T47D (cell line): ENCODE results near the gene FAM20C.

ENCODE experiments used
- DNase-seq, 2 experiments: peaks; one replicate each; pipeline versions ENCODE4 v3.0.0 to v3.0.0-alpha.2; 2011 to 2012; ENCODE audit warnings: low read depth in 1 of 2, low spot score in 1 of 2
- JUND ChIP-seq: IDR thresholded peaks from 2 replicates; pipeline ENCODE4 v1.6.1; 2012; ENCODE audit warnings: low read depth
- in situ Hi-C: cut with HindIII; loops from 2 replicates; pipeline ENCODE4 v1.10.0; 2016; ENCODE audit warnings: low sequenced_read_pairs, low pct_unique_long_range_greater_than_20kb

The FAM20C gene

DNA sequence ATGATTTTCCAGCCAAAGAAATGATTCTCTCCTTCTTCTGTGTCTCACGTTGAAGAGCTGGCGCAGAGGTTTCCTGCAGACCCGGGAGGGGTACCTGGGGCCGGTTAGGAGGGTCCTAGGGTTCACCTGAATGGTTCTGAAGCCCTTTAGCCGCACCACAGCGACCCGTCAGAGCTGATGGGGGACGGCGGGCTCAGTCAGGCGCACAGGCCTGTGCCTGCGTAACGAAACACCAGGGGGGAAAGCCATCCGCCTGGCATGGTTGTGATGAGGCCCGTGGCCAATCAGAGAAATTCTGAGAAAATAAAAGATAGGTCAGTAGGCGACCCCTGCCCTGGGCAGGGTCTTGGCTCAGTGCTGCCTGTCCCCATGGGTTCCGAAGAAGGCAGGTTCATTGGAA lies 35.6 kb downstream of the FAM20C start:
- in situ Hi-C loops: no loop called here
- no peak for TF ChIP-seq JUND
- DNase-seq: no peak

DNA sequence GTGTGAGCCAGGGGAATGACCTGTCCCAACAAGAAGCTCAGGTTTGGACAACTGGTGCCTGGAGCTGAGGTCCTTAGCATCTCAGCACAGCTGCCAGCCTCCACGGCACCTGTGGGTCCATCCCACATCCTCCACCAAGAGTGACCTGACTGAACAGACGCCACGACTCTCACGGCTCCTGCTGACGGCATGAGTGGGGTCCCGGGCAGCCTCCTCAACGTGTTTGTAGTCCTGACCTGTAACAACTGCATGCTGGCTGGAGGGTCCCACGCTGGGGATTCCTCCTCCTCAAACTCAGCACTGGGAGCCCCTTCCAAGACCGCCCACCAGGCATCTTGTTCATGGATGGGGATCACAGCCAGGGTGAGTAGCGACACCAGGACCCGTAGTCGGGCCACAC lies 36.2 kb downstream of the FAM20C start:
- no peak for TF ChIP-seq JUND
- DNase-seq: no peak
- in situ Hi-C loops: no loop called here

DNA sequence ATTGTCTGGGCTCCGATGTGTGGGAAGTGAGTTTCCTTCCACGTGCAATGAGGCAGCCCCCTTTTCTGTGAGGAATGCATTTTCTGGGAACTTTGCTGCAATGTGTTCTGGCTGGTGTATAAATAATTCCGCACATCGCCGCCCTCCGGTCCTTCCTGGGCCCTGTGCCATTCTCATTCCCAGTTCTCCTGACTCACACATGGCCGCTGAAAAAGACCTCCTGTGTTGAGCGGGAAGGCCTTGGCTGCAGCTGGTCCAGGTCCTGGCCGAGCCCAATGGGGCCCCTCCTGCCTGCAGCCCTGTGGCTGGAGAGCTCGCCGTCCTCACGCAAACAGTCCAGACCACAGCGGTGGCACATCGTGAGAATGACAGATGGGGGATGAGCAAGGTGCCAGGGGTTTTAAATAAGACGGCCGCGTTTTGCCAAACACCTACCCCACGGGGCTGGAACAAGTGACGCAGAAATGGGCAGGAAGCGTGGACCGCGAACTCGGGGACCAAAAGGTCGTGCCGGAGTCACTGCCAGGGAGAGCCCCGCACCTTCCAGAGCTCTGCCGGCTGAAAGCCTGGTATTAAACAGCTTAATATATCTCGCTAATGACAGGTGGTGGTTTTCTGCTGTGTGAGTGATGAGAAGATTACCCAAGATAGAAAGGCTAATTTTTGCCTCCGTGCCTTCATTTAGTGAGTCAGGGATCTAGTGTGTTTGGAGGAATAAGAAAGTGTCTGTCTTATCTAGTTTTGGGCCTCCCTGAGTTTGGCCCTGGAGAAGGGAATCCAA lies 37.0 kb downstream of the FAM20C start:
- in situ Hi-C loops: no loop called here
- no peak for DNase-seq
- no peak for TF ChIP-seq JUND

DNA sequence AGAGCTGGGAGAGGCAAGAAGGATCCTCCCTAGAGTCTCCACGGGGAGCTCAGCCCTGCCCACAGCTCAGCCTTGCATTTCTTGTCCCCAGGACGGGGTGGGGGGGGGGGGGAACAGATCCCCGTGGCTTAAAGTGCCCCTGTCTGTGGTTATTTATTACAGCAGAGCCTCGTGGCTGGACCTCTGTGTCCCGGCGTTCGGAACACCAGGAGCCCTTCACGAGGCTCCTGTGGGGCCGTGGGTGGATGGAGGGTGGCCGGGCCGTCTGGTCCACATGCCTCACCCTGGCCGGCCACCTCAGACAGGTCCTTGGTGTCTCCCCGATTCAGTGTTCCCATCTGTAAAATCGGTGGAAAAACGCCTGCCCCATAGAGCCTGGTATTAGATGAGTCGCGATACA lies 37.9 kb downstream of the FAM20C start:
- in situ Hi-C loops: no loop called here
- no peak for TF ChIP-seq JUND

DNA sequence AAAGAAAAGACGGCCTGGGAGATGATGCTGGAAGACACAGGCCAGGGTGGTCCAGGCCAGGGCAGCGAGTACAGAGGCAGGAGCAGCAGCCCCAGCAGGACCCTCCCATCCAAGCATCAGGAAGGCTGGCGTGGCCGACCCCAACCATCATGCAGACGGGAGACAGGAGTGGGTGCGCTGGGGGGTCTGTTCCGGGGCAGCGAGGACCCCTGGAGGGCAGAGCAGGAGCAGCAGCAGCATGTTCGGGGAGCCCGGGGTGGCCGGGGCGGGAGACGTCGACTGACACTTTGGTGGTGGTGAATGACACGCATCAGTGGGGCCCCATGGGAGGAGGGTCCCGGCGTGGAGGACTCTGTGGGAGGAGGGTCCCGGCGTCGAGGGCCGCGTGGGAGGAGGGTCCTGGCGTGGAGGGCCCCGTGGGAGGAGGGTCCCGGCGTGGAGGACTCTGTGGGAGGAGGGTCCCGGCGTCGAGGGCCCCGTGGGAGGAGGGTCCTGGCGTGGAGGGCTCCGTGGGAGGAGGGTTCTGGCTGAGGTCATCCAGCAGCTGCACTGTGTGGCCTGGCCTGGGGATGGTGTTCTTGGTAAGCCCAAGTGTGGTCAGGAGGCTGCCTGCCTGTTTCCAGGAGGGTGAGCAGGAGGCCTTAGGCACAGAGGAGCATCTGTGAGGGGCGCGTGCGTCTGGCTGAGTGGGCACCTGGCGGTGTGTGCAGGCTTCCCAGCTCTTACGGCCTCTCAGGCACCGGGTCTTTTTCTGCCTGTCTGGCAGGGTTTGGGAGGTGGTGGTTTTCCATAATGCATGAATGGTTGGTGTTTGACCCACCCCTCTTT lies 38.9 kb downstream of the FAM20C start:
- in situ Hi-C loops: no loop called here
- DNase-seq: no peak
- TF ChIP-seq JUND: no peak

More for the DNA sequence above, 37.9 kb downstream of the FAM20C start:
- DNase-seq: no peak

DNA sequence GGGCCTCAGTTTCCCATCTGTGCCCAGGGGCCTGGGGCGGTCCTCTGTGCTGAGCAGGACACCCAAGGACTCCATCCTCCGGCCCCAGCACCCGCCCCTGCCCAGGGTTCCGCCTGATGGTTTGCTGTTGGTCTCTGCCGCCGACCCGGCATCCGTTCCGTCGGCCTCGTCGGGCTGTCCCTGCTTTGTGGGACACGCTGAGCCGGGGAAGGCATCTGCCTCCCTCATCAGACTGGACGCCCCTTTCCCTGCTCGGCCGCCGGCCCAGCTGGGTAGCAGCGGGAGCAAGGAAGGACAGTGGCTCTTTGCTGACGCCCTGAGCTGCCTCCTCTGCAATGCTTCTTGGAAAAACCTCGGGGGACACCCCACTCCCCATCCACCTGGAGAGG lies 39.5 kb downstream of the FAM20C start:
- no peak for DNase-seq
- in situ Hi-C loops: no loop called here
- TF ChIP-seq JUND: no peak

DNA sequence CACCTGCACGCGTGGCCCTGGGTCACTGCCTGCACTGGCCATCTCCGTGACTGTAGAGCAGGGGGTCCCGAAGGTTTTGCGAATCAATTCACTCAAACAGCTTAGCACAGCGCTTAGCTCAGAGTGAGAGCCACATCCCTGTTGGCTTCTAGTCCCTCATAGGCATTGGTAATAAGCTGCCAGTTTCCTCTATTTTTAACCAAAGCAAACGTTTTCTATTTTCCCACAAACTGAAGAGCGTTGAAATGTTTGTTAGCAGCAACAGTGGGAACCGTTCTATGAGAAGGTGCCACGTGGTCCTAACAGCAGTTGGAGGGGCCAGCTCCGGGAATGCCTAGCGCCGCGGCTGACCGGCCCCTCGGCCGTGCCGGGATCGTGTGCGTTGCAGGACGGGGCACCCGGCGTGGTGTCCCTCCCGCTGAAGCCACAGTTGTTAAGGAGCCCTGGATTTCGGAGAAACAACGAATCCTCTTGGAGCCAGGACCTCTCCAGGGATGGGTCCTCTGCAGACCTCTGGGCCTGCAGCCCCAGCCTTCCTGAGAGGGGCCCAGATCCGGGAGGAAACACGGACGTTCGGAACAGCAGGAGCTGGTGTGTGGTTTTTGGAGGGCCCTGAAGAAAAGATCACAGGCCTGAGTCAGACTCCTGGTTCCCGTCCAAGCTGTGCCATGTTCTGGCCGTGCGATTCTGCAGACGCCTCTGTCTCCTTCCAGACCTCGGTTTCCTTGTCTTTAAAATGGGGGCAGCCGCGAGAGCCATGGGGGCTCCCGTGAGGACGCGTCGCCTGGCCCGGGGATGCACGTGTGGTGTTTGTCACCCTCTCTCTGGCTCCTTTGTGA lies 40.3 kb downstream of the FAM20C start:
- no peak for TF ChIP-seq JUND
- in situ Hi-C loops: no loop called here
- DNase-seq: no peak

DNA sequence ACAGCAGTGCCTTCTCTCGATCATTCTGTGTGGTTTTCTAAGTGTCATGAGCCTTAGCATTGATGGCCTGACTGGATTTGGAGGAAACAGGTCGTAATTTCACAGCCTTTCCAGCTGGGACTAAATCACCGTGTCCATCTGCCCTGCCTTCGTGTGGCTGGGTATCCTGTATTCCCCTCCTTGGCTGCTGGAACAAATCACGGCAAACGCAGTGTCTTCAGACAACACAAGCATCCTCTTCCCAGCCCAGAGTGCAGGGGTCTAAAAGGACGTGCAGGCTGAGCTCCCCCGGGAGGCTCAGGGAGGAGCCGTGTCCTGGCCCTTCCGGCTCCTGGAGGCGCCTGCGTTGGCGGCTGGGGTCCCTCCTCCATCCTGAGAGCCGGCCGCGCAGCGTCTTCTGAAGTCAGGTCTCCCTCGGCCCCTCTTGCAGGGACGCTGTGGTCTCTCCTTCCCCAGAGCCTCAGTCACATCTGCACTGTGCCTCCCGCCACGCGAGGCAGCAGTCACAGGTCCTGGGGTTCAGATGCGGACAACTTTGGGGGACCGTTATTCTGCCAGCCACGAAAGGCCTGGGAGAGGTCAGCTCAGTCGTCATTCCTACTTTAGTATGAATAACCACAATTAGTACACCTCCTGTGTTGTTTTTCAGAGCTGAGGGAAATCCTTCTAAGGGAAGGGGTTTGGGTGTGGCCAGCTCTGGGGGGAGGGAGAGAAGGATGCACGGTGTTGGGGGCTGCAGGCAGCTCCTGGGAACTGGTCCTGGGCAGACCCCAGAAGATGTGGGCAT lies 41.1 kb downstream of the FAM20C start:
- no peak for DNase-seq
- in situ Hi-C loops: no loop called here
- TF ChIP-seq JUND: no peak

DNA sequence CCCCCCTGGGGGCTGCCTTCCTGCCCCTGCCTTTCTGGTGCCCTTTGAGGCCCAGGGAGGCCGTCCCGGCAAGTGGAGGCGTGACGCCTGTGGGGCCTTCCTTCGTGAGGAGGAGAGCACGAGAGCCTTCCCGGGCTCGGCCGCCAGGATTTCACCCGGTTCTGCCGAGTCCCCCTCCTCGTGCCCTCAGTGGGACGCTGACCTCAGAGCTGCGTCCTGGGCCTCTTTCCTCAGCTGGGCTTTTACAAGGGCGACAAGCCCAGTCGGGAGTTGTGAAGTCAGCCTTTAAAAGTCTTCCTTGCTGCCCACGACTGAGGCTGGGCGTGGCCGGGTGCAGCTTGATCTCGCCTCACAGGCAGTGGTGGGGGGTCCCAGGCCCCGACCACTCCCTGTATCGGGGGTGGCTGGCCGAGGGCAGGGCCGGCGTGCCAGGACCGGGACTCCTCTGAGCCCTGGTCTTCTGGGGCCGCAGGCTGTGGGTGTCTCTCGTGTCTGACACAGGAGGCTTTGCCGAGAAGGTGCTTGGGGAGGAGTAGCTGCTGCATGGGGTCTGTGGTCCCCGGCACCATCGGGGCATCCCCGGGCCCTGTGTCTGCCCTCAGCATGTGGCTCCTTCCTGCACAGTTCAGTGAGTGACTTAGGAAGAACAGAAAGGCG lies 41.8 kb downstream of the FAM20C start:
- peak; percentile 58 to 60 for DNase-seq
- TF ChIP-seq JUND: no peak
- in situ Hi-C loops: no loop called here

DNA sequence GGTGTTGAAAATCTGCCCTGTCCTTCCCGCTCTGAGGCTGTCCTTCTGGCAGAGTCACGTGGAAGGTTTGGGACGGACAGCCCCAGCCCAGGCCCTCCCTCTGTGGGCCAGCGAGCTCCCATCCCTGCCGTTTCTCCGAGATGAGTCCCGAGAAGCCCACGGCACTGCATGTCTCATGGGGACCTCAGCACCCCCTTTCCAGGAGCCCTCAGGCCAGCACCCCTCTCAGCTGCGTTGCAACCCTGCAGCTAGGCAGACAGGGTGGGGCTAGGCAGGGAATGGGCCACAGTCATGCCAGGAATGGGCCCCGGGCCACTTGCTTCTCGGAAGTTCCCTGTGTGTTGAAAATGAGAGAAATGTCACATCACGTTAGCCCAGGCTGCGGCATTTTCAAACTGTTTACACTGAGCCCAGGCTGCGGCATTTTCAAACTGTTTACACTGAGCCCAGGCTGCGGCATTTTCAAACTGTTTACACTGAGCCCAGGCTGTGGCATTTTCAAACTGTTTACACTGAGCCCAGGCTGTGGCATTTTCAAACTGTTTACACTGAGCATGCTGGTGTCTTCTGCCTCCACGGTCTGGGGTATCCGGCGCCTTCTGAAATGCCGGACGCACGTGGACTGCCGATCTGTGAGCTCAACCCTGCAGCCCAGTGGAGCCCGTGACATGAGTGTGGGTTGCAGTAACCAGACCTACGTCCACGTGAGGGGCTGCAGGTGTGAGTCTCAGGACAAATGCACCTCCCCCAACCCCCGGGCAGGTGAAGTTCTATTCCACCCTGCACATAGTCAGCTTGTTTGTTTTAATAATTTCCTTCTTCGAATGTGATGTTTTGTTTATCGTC lies 42.6 kb downstream of the FAM20C start:
- no peak for TF ChIP-seq JUND
- DNase-seq: peak; percentile 86 to 98
- in situ Hi-C loops: no loop called here
